ENCODE measurements around the gene PSMB9.

GRCh38 chr6:32908897-32909296 lies 54.9 kb downstream of the PSMB9 start:
- no peak for TF ChIP-seq CTCF (conservative IDR thresholded peaks at IDR 0.05 in 1 of 2, IDR thresholded peaks at IDR 0.05 in 1 of 2; ENCODE audit: low read depth in 1 of 2, low read length in 2 of 2)
- TF ChIP-seq EZH2 (IDR thresholded peaks at IDR 0.05; ENCODE audit: low read length, missing control alignments): no peak

Data from fibroblast of lung (primary cell).